ENCODE data around the gene EVL.

EVL gene

GRCh38 chr14:100132161-100132902, 67.1 kb downstream of the EVL start:
- no peak for DNase-seq

- DNase-seq = no peak
These were observed 67.8 kb downstream of the EVL start for GRCh38 chr14:100132903-100133510.

- DNase-seq = no peak
These were observed 69.4 kb downstream of the EVL start for GRCh38 chr14:100134586-100134985.

- no peak for DNase-seq
These were observed 69.9 kb downstream of the EVL start for GRCh38 chr14:100135073-100135472.

GRCh38 chr14:100135784-100136183, 70.6 kb downstream of the EVL start:
- DNase-seq = no peak

GRCh38 chr14:100137173-100137572, 72.0 kb downstream of the EVL start:
- DNase-seq = no peak

GRCh38 chr14:100138082-100138787, 73.0 kb downstream of the EVL start:
- DNase-seq = no peak

GRCh38 chr14:100138955-100139354, 73.7 kb downstream of the EVL start:
- no peak for DNase-seq

- DNase-seq = no peak
These were observed 75.3 kb downstream of the EVL start for GRCh38 chr14:100140452-100141078.

GRCh38 chr14:100141098-100141497, 75.9 kb downstream of the EVL start:
- DNase-seq = no peak

GRCh38 chr14:100142073-100143040, 77.1 kb downstream of the EVL start:
- DNase-seq = no peak

- no peak for DNase-seq
These were observed 78.3 kb downstream of the EVL start for GRCh38 chr14:100143523-100143922.

GRCh38 chr14:100143934-100144333, 78.7 kb downstream of the EVL start:
- no peak for DNase-seq

GRCh38 chr14:100144645-100144995, 79.4 kb downstream of the EVL start:
- DNase-seq = no peak

- no peak for DNase-seq
These were observed 79.9 kb downstream of the EVL start for GRCh38 chr14:100144996-100145646.

GRCh38 chr14:100145682-100146464, 80.7 kb downstream of the EVL start:
- DNase-seq = no peak

- no peak for DNase-seq
These were observed 81.4 kb downstream of the EVL start for GRCh38 chr14:100146531-100147091.

GRCh38 chr14:100147181-100147631, 82.0 kb downstream of the EVL start:
- DNase-seq = peak; percentile 6 to 29

- no peak for DNase-seq
These were observed 82.7 kb downstream of the EVL start for GRCh38 chr14:100147691-100148464.
